HCEC 1CT (cell line): ENCODE results near the gene RGS9BP.
"Not testable (repeated sequence)": the region's sequence is repeated elsewhere in the genome, so short reads cannot be mapped to it uniquely, and the experiment has no call there.

ENCODE experiments used
- DNase-seq: peaks from one replicate; pipeline ENCODE4 v3.0.0-alpha.2; 2017

RGS9BP gene, protein sequence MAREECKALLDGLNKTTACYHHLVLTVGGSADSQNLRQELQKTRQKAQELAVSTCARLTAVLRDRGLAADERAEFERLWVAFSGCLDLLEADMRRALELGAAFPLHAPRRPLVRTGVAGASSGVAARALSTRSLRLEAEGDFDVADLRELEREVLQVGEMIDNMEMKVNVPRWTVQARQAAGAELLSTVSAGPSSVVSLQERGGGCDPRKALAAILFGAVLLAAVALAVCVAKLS

DNA sequence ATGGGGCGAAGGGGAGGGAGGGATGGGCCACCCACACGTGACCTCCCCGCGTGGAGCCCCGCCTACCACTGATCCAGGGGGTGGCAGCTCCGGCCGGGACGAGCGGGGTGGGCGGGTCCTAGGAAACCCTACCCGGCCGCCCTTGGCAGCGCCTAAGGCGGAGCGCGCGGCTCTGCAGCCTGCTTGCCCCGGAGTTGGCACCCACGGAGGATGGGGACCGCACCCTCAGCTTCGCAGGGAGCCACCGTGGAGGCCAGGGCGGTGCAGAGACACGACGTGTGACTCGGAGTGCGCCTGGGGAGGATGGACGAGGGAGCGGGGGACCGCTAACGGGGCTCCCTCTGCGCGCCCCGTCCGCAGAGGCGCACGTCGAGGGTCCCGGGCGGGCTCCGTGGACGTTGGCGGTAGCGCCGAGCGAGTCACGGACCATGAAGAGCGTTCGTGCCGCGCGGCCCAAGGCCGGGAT lies at the start of gene RGS9BP:
TSS of gene RGS9BP (plus strand) at position 129 of the 466 bp plus-strand sequence. CDS start 416 bp downstream, outside the sequence.
- DNase-seq = peak; percentile 68

DNA sequence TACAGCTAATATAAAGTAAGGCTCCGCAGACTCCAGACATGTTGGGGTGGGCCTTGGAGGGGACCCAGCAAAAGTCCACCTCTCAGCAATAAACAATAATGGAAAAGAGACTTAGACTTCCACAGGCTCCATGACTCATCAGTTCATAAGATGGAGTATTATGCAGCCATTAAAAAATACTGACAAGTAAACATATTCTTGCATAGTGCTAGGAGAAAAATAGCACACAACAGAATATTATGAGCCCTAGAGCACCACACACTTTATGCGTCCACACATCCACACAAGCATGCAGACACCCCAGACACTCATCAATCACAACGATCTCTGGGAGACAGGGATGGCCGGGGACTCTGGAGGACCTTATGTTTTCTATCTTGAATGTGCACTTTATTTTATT lies 48.7 kb upstream of the RGS9BP start:
- DNase-seq = no peak

DNA sequence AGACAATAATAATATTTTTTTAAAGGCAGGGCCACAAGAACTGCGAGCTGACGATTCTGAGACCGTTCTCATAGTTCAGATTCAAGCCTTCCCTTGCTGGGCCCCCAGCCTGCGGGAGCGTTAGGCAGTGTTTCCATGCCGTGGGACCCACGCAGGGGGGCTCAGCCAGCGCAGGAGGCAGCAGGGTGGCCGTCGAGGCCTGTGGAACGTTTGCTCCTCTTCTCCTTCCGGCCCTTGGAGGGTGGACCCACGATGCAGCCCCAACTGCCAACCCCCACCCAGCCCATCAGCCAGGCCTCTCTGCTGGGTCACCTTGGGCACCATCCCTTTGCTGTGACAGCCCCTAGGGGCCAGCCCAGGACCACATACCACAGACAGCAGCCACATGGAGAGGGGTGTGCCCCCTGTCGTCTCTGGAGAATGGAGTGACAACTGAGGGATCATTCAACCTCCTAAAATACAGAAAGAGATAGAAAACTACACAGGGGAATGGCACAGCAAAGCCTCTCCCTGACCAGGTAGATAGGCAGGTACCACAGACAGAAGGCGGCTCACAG lies 47.9 kb upstream of the RGS9BP start:
- DNase-seq = no peak

DNA sequence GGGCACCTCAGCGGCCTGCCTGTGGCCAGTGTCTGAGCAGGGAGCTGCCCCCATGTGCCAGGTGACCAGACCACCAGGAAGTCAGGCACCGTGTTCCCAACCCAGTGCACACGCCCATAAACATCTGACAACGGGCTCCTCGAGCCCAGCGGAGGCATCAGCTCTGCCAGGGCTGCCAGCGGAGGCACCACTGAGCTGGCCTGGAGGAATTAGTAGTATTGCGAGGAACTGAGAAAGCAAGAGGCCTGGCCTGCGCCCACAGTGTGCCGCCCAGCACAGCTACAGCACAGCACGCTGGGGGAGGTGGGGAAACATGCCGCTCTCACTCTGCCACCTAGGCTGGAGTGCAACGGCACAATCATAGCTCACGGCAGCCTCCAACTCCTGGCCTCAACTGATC lies 45.3 kb upstream of the RGS9BP start:
- DNase-seq = no peak

DNA sequence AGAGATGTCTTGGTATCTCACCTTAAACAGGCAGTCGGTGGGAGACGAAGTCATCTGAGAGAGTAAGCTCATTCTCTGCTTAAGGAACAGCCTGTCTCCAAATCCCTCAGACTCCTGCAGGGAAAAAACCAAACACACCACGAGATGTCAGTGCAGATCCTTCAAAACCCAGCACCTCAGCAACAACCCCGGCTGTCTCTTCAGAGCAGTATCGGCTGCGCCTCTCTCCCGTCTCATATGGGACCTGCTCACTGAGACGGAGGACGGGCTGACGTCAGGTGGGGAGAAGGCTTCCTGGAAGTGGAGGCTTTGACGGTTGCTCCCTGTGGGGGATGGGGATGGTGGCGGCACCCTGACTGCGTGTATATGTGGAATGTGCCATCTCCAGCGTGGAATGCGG lies 44.3 kb upstream of the RGS9BP start:
- no peak for DNase-seq

DNA sequence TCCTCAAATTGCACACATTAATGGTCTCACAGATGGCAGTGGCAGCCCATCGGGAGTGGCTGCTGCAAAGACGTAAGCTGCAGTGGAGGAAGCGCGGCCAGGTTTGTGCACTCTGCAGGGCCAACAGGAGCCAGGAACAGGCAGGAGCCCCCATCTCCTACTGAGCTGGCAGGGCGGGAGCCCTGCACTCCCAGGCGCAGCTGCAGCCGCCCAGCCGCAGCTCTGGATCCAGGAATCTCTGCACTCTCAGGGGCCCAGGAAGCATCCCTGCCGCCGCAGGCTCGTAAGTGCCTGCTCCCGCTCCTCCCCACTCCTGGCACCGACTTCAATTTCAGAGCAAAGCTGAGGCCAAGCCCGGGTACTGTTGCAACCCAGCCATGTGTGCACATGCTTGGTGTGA lies 38.2 kb upstream of the RGS9BP start:
- no peak for DNase-seq

DNA sequence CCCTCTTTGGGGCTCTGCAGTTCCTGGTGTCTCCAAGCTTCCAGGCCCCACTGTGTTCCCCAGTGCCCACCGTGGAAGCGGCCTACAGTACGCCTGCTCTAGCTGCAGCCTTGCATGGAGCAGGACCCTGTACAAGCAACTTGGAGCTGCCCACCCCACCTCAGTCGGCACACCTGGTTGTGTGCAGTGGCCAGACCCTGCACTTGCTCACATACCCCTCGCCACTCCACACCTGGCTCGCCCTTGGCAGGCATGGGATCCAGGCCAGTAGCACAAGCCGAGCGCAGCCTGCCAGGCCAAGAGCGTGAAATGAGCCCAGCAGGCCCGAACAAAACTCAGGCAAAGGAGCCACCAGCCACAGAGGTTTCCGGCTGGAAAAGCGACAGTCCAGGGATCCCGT lies 37.0 kb upstream of the RGS9BP start:
- DNase-seq = no peak

DNA sequence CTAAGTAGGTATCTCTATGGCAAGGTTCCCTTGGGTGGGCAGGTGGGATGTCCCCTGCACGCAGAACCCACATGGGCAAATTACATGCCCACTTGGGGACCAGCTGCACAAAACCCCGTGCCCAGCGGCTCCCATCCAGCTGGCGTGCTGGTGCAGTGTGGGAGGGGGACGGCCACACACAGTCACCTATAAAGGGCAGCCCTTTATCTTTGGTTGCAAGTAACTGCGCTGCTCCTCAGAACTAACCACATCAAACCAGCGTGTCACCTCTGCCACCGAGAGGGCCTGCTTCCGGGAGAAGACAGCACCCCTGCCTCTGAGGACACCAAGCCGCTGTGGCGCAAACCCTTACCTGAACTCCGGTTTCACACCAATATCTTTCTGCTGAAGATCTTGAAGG lies 32.9 kb upstream of the RGS9BP start:
- DNase-seq = no peak

DNA sequence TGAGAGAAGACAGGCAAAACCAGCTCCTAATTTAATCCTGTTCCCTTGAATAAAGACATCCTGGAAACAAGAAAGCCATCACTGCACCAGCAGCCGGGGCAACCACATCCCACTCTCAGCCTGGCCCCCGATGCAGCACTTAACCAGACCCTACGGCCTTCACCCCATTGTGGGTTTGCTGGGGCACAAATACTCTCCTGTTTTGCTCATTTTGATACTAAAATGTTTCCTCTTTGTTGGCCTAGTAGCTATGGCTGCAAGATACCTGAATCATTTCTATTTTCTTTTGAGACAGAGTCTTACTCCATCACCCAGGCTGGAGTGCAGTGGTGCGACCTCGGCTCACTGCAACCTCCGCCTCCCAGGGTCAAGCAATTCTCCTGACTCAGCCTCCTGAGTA lies 29.1 kb upstream of the RGS9BP start:
- DNase-seq = no peak

DNA sequence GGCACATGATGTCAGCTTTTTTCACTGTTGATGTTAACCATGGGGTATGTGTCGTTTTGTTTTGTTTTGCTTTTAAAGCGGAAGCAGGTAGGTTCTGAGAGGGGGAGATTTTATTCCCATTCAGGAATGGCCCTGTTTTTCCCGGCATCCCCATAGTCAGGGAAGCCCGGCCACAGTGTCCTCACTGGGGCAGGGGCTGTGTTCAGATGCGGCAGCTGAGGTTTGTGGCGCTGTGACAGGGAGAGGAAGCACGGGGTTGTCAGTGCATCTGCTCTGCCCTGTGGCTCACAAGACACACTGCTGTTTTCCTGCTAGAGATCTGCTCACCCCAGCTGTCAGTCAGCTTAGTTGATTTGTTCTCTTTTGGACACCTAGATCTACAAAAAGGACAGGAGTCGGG lies 28.3 kb upstream of the RGS9BP start:
- no peak for DNase-seq

DNA sequence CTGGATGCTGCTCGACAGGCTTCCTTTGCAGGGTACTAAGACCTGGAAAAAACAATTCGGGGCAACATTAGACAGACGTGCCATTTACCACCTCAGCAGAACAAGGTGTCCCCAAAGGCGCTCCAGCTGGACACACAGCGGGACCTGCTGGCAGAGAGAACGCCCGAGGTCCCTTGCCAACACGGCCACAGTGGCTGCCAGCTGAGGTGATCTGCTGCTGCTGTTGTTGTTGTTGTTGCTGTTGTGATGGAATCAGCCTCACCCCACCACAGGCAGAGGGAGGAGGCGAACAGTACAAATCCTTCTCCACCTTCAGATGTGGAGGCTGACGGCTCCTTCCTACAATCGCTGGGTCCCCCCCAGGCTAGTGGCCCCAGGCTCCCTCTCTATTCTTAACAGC lies 25.9 kb upstream of the RGS9BP start:
- DNase-seq = no peak

DNA sequence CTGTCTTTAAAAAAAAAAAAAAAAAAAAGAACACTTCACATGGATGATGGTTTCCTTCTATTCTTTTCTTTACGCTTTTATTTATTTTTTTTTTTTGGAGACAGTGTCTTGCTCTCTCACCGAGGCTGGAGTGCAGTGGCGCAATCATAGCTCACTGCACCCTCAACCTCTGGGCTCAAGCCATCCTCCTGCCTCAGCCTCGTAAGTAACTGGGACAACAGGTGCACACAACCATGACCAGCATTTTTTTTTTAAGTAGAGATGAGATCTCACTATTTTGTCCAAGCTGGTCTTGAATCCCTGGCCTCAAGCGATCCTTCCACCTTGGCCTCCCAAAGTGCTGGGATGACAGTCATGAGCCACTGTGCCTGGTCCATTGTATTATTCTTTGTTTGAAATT lies 25.0 kb upstream of the RGS9BP start:
- no peak for DNase-seq

DNA sequence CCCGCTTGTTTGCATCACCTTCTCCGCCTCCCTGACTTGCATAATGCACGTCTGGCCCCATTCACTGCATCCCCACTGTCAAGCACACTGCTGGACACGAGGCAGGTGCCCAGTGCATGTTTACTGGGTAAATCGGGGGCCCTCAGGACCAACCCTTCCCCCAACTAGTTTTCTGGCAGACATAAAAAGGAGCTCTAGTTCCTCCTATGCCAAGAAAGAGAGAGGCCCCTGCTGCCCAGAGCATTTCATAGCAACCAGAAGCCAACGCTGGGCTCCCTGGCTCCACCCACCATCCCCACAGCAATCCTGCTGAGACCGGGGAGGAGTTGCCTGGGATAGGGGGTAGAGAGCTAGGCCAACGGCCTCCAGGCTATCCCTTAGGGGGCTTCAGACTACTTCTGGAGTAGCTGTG lies 23.9 kb upstream of the RGS9BP start:
- no peak for DNase-seq

DNA sequence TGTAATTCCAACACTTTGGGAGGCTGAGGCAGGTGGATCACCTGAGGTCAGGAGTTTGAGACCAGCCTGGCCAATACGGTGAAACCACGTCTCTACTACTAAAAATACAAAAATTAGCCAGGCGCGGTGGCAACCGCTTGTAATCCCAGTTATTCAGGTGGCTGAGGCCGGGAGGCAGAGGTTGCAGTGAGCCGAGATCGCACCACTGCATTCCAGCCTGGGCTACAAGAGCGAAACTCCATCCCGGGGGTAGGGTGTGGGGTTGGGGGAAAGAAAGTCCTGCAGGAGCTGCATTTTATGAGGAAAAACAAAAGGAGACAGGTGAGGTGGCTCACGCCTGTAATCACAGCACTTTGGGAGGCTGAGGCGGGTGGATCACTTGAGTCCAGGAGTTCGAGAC lies 23.3 kb upstream of the RGS9BP start:
- DNase-seq = not testable (repeated sequence)

DNA sequence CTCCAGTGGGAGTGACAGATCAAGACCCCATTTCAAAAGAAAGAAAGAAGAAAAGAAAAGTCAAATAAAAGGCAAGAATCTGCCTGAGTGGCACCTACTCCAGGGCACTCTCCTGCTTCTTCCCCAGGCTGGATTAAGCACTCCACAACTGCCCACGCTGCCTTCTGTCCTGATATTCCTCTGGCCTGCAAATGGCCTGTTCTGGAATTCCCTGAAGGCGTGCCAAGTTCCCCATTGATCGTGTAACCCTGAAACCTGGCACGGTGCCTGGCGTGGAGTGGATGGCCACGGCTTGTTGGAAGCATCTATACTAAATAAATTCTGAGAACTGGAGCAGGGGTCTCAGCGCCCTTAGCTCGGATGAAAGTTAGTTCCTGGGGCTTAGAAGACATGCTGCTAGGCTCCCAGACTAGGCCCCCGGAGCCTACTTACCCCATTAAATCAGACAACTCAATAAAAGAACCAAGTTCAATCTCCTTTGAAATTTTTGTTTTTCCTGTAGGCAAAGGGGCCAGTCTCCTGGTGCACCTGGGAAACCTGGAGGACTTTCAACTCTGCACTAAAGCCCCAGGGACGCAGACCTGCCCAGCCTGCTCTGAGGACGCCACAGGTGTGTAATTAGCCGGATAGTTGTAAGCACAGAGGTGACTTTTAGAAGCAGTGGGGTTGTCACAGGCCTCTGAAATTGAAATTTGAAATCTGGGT lies 22.6 kb upstream of the RGS9BP start:
- DNase-seq = no peak

DNA sequence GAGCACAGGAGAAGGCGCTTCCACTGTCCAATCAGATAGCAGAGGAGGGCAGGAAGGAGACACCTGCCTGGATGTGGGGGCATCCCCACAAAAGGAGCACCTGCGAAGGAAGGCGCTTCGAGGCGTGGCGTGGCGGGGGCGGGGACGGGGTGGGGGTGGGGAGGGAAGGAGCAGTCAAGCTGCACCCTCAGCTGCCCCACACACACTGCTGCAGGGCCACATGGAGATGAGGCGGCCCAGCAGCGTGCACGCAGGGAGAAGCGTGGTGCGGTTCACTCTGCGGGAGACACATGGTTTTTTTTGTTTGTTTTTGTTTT lies 22.1 kb upstream of the RGS9BP start:
- no peak for DNase-seq

DNA sequence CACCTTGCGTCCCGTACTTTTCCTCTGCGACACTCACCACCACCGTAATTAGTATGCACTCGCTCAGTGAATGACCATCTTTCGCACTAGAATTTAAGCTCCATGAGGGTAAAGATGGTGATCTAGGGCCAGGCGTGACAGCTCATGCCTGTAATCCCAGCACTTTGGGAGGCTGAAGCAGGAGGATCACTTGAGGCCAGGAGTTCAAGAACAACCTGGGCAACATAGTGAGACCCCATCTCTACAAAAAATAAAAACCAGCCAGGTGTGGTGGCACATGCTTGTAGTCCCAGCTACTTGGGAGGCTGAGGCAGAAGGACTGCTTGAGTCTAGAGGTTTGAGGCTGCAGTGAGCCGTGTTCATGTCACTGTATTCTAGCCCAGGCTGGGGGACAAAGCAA lies 19.3 kb upstream of the RGS9BP start:
- DNase-seq = not testable (repeated sequence)

DNA sequence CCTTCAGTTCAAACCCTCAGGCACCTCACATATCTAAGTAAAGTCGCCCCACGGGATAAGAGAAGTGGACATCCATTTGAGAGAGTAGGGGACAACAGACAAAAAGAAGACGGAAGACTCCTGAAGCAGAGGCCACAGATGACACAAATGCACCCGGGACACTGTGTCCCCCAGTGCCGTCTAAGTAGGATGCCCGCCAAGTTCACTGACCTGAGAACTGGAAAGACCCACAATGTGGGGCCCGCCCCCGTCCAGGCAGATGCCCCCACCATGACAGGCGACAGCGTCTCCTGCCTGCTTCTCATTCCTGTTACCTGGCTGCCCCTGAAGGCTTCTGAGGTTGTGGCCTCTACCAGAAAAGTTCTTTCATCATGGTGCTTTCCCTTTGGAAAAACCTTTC lies 17.6 kb upstream of the RGS9BP start:
- no peak for DNase-seq

DNA sequence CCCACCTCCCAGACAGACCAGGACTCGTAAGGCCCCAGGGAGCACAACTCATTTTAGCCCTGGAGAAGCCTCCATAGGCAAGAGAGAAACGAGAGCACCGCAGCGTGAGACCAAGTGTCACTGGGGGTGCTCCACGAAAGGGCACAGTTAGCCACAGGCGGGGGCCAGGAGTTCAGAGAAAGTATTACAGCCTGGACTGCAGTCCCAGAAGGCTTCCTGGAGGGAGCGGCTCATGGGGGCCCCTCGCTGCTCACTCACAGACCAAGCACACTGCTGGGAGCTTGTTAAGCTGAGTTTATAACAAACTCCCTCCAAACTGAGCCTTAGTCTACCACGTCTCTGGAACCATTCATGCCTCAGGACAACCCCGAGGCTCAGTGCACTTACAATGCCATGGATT lies 17.1 kb upstream of the RGS9BP start:
- DNase-seq = no peak

DNA sequence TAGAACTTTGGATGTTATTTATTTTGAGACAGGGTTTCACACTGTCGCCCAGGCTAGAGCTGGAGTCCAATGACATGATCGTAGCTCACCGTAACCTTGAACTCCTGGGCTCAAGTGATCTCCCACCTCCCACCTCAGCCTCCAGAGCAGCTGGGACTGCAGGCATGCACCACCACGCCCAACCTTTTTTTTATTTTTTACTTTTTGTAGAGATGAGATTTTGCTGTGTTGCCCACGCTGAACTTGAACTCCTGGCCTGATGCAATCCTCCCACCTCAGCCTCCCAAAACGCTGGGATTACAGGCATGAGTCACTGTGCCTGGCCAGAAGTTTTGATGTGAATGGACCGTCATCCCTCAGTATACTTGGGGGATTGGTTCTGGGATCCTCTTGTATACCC lies 14.3 kb upstream of the RGS9BP start:
- no peak for DNase-seq

DNA sequence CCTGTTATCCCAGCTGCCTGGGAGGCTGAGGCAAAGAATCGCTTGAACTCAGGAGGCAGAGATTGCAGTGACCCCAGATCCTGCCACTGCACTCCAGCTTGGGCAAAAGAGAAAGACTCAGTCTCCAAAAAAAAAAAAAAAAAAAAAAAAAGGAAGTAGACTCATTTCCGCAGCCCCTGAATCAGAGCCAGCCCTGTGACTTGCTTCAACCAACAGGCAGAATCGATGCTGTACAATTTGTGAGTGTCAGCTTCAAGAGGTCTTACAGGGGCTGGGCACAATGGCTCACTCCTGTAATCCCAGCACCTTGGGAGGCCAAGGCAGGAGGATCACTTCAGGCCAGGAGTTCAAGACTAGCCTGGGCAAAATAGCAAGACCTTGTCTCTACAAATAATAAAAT lies 13.5 kb upstream of the RGS9BP start:
- peak; percentile 74 for DNase-seq

DNA sequence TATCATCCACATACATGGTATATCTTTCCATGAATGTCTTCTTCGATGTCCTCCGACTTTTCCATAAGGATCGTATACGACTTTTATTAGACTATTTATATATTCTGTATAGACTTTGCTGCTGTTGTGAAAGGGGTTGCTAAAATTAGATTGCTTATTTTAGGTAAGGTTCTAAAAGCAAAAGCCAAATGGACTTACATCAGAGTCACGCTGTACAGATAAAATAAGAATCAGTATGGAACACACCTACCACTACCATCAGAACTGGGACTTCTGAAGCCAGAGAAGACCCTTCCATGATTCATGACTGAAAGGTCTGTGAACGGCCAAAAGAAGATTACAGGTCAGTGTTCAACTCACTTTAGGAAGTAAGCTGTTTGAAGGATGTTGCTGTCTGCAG lies 9.6 kb upstream of the RGS9BP start:
- DNase-seq = no peak

DNA sequence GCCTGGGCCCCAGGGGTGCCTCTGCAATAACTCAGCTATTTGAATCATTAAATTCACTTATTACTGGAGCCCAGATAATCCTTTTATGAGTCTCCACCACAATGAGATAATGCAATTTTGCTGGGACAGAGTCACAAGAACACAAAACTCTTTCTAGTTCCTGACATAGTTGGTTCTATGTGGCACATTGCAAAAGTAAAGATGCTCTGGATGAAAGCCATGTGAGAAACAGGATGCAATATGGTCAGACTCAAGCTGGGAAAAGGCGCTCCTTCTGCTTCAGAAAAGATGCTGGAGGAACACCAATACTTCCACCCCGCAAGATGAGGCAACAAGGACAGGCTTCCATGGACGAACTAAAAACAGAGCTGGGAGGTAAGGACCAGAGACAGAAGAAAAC lies 6.3 kb upstream of the RGS9BP start:
- DNase-seq = no peak

DNA sequence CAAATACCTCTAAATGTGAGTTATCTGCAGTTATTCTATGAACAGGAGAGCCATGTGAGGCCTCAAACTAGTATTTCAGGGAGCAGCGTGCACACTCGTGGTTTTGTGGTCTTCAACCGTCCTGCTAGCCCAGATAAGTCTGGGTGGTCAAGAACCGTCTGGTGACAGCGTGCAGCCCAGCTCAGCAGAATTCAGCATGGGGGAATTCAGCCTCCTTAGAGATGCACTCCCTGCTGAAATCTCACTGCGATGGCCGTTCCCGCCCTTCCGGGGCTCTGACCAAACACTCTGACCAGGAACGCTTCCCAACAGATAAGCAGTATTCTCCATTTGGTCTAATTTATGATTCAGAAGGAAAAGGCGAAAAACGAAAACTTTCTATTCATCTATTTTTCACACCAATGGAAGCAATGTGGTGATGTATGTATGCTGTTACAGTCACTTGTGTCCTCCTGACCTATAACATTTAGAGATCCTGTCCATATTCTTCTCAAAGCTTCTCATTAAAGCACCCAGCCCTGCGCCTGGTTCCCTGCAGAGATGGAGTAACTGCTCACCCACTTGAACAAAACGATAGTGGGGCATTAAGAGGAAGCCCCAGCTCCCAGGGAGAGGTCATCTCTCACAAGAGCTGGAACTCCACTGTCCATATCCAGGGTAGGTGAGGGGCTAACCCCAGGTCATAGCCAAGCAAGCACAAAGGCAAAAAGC lies 3.6 kb upstream of the RGS9BP start:
- no peak for DNase-seq
